GM12878 (cell line): ENCODE results near the gene IFITM1.

Source experiments
- HDAC2 ChIP-seq: fragments of 200-600 bp; sonication (generic); IDR thresholded peaks from 2 replicates; pipeline ENCODE4 v1.6.1; 2017
- JUND ChIP-seq: IDR thresholded peaks from 2 replicates; pipeline ENCODE4 v1.6.1; 2012; ENCODE audit warnings: low read depth, mild to moderate bottlenecking, low read length, improper control_type of control experiment, moderate library complexity
- TF ChIP-seq, protein P1 (sequence below), 3 experiments: IDR thresholded peaks in 2 of 3; conservative IDR thresholded peaks in 1 of 3; 2 replicates each; pipeline ENCODE4 v1.5.1; 2011; ENCODE audit warnings: low read depth in 3 of 3, low read length in 3 of 3, mild to moderate bottlenecking in 3 of 3, control low read depth in 2 of 3, moderate library complexity in 2 of 3, inconsistent platforms in 1 of 3, mixed read lengths in 1 of 3; ENCODE audit not compliant: control insufficient read depth in 2 of 3, insufficient read depth in 1 of 3; ENCODE audit errors: extremely low read depth in 1 of 3

GRCh38 chr11:295351-296170, 18.3 kb upstream of the IFITM1 start:
- TF ChIP-seq, protein P1, sequence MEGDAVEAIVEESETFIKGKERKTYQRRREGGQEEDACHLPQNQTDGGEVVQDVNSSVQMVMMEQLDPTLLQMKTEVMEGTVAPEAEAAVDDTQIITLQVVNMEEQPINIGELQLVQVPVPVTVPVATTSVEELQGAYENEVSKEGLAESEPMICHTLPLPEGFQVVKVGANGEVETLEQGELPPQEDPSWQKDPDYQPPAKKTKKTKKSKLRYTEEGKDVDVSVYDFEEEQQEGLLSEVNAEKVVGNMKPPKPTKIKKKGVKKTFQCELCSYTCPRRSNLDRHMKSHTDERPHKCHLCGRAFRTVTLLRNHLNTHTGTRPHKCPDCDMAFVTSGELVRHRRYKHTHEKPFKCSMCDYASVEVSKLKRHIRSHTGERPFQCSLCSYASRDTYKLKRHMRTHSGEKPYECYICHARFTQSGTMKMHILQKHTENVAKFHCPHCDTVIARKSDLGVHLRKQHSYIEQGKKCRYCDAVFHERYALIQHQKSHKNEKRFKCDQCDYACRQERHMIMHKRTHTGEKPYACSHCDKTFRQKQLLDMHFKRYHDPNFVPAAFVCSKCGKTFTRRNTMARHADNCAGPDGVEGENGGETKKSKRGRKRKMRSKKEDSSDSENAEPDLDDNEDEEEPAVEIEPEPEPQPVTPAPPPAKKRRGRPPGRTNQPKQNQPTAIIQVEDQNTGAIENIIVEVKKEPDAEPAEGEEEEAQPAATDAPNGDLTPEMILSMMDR (IDR thresholded peaks at IDR 0.05 in 2 of 3, conservative IDR thresholded peaks at IDR 0.05 in 1 of 3; ENCODE audit: control insufficient read depth in 2 of 3, extremely low read depth in 1 of 3, insufficient read depth in 1 of 3, low read depth in 3 of 3, low read length in 3 of 3) = no peak
- TF ChIP-seq HDAC2 (no peak), JUND (no peak)
